ENCODE results near the gene MBD3L1.

Gene MBD3L1

GRCh38 chr19:8881512-8881911 lies 49.3 kb downstream of the MBD3L1 start:
- no peak for DNase-seq

DNA sequence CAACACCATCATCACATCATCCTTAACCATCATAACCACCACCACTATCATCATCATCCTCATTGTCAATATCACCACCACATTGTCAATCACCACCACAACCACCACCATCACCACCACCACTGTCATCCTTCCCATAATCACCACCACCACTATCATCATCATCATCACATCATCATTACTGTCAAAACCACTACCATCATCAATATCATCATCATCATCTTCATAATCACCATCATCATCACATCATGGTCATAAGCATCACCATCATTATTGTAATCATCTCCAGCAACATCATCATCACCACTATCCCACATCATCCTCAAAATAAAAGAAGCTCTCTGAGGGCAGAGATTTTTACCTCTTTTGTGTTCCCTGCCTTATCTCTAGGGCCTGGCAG lies 52.2 kb downstream of the MBD3L1 start:
- DNase-seq = no peak

- DNase-seq = no peak
Observed at GRCh38 chr19:8887364-8887763, 55.2 kb downstream of the MBD3L1 start.

DNA sequence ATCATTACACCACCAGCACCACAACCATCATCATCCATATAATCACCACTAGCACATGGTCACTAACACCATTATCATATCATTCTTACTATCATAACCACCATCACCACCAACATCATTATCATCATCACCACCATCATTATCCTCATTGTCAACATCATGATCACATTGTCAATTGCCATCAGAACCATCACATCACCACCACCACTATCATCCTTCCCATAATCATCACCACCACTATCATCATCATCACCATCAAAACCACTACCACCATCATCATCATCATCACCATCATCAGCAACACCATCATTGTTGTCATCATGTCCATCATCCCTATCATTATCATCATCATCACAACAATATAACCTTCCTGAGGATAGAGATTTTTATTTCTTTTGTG lies 58.1 kb downstream of the MBD3L1 start:
- DNase-seq = no peak

Measured in suppressor macrophage treated with lipopolysaccharide for 4 hours (primary cell).